T-helper 22 cell (primary cell): Measurements from ENCODE around the gene LETM1.

ENCODE experiments used
- DNase-seq: peaks from one replicate; pipeline ENCODE4 v3.0.0-alpha.2; 2020; ENCODE audit warnings: low read depth

LETM1 gene

DNA sequence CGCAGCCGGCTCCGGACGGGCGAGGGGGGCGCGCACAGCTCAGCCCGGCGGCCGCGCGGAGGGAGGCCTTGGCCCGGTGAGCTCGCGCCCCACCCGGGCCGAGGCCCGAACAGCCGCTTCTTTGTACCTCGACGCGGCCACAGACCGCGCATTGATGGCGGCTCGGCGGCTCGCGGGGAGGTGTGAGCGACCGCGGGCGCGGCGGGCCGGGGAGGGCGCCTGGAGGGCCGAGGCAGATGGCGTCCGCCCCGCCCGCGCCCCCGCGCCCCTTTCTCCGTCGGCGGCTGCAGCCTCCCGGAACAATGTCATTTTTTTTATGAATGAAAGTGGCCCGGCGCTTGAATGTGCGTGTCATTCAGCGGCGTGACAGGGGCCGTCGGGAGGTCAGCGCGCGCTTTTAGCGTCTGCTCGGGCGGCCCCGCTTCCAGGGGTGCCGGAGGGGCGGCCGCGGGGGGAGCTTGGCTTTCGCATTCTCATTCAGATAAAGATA lies 61.1 kb downstream of the LETM1 start:
- no peak for DNase-seq

DNA sequence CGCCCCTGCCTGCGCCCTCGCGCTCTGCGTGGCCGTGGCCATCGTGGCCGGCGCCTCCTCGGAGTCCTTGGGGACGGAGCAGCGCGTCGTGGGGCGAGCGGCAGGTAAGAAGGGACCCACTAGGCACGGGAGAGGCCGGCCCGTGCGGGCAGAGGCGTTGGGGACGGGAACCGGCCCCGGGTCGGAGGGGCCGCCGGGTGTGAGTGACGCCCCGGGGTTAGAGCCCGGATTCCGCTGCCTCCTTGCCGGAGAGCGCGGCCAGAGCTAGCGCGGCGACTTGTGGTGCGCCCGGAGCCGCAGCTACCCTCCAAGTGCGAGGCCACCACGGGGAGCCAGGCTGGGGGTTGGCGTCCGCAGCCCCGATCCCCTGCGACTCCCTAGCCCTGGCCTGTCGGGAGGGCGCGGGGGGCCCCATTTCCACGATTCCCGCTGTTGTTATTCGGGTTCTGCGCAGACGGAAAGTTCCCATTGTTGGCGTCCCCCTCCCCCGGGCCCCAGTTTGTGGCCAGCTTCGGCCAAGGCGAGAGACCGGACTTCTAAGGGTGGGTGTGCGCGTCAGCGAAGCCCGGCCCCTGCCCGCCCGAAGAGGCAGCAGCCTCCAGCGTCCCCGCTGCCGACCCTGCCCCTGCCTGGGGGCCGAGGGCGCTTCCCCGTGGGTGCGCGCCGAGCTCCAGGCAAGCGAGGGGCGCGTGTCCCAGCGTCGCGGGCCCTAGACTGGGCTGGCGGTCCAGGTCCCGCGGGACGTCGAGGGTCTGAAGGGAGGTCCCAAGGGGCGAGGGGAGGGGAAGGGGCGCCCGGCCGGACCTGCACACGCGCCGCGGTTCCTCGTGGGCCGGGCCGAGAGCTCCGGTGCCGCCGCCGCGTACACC lies 61.8 kb downstream of the LETM1 start:
- DNase-seq, result no peak

GRCh38 chr4:1793496-1793840 lies 62.5 kb downstream of the LETM1 start:
- DNase-seq, result peak; percentile 14

- peak; percentile 12 for DNase-seq
Observed at GRCh38 chr4:1792832-1793495, 63.0 kb downstream of the LETM1 start, which contains the start of gene FGFR3. Gene FGFR3, plus strand, starts transcription at chr4:1793293. Its CDS starts 642 bp downstream, at chr4:1793935.

GRCh38 chr4:1792158-1792831 lies 63.7 kb downstream of the LETM1 start:
- DNase-seq, result no peak

DNA sequence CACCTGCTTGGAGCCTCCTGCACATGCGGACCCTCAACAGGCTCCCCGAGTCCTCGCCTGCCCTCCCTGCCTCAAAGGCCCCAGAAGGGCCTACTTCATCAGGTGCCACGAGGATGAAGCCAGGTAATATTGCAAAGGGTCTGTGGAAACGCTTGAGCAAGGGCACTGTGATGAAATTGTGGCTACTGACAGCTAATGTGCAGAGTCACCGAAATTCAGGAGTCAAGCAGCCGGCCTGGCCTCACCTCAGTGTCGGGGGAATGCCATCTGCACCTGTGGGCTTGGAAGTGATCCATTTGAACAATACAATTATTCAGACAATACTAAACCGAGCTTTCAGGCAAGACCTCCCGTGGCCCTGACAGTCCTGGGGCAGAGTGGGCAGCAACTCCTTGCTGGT lies 66.0 kb downstream of the LETM1 start:
- DNase-seq, result no peak

GRCh38 chr4:1789552-1789951 lies 66.4 kb downstream of the LETM1 start:
- no peak for DNase-seq

GRCh38 chr4:1788254-1788973 lies 67.5 kb downstream of the LETM1 start:
- no peak for DNase-seq

GRCh38 chr4:1787411-1788077 lies 68.4 kb downstream of the LETM1 start:
- no peak for DNase-seq

DNA sequence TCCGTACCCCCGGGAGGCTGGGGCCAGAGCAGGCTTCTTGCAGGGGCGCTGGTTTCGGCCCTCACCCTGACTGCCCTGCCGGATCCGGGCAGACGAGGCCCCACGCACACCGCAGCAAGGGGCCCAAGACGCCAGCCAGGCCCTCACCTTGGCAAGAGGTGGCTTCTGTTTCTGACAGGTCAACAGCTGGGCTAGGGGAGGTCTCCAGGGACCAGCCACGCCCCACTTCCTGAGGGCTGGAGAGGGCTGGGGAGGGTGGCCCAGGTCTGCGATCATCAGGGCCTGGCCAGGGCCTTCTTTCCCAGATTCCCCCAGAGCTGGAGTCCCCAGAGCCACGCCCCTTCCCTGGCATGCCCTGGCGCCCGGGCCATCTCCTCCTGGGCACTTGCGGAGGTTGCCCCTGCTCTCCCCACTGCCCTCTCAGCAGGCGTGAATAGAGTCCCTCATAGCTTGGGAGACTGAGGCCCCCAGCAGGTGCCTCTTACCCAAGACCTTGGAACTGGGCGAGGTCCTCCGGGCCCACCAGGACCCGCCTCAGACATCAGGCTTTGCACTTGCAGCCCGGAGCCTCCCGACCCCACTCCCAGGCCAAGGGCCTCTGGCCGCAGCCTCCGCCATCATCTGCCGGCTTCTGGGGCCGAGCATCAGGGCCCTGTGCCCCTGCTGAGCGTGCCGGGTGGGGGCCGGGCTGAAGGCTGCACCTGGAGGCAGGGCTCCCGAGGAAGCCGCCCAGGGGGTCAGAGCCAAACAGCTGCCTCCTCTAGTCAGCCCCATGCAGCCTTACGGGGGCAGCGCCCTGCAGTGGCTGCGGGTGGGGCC lies 69.2 kb downstream of the LETM1 start:
- no peak for DNase-seq

DNA sequence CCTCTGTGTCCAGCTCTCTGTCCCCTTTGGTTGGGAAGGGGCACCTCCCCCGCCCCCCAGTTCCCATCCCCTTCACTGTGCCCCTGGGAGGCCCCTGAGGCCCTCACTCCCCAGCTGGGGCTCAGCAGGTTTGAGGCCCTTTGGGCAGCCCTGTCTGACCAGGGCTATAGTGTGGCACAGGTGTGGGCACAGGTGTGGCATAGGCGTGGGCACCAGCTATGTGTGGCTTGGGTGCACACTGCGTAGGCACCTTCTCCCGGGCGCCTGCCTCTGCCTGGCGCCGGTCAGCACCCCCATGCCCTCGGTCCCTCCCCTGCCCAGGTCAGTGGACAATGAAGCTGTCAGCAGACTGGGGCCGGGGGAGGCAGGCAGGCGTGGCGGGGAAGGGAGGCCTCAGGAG lies 70.4 kb downstream of the LETM1 start:
- DNase-seq, result no peak

- DNase-seq, result no peak
Observed at GRCh38 chr4:1784789-1785591, 71.0 kb downstream of the LETM1 start.

- DNase-seq, result no peak
Observed at GRCh38 chr4:1784395-1784788, 71.6 kb downstream of the LETM1 start.

GRCh38 chr4:1783970-1784369 lies 72.0 kb downstream of the LETM1 start:
- no peak for DNase-seq

- DNase-seq, result no peak
Observed at GRCh38 chr4:1783015-1783414, 72.9 kb downstream of the LETM1 start.

DNA sequence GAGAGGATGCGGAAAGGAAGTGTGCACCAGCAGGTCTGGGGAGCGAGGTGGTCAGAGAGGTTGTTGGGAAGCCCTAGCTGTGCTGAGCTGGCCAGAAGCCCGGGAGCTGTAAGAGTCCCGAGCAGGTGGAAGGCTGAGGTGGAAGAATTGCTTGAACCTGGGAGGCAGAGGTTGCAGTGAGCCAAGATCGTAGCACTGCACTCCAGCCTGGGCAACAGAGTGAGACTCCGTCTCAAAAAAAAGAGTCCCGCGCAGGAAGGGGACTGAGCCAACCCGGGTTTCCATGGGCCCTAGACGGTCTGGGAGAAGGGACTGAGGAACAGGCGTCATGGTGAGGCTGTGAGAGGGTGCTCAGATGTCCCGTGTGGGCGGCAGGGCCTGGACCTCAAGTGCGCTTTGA lies 75.5 kb downstream of the LETM1 start:
- DNase-seq, result no peak

DNA sequence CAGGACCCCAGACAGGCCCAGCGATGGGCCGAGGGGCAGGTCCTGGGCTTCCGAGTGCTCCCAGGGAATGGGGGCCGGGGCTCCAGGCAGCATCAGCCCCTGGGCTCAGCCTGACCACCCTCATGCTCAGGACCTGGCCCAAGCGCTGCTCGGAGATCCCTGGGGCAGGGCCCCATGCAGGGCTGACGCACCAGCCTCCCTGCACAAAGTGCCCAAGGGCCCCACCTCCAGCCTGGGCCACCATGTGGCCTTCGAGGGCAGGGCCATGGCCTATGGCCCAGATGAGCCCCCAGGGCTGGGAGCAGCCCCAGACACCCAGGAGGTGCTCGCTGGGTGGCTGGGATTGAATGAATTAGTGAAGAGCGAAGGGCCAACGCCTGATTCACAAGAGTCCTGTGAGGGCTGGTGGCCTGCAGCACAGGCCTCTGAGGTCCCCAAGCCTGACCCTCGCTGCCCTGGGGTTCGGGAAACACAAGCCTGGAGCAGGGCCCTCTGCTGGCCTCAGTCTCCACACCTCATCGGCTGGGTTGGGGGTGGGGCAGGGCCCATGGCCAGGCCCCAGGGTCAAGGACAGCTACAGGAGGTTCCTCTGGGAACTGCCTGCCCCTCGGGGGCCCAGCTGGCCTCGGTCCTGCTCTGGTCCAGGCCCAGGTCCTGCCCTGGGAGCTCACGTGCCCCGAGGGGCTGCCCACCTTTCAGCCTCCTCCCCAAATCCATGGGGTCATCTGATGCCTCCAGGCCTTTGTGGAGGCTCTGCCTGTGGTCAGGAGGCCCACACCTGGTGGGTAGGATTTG lies 76.2 kb downstream of the LETM1 start:
- no peak for DNase-seq

DNA sequence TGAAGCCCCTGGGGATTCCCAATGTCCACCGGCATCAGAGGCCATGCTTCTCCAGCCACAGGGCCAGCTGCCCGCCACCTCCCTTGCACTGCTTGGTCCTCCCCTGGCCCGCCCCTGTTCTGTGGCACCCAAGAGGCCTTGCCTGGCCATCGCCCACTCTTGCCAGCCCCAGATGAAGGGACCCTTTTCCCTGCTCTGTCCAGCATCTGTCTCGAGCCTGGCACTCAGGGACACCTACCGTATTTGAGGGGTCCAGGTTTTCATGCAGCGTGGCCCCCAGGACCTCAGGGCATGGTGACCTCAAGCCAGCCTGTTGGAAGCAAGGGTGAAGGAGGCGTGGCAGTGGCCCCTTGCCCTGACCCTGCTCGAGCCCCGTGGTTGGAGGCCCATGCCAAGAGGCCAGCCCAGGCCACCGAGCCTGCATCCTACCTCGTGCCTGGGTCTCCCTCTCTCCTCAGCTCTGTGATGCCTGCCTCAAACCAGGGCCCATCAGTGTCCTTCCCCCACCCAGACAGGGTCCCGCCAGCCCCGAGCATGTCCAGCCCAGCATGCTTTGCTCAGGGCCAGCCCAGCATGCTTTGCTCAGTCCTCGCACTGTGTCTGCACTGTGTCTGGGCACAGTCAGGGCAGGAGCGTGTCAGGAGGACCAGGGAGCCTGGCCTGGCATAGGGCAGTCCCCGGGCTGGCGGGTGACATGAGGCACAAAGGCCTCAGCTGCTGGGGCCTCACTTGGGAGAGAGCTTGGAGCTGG lies 77.1 kb downstream of the LETM1 start:
- no peak for DNase-seq
